SH-SY5Y (cell line): ENCODE measurements around the gene OR8K3.

Experiments used
- GATA2 ChIP-seq: IDR thresholded peaks from 2 replicates; pipeline ENCODE4 v1.6.1; 2011; ENCODE audit warnings: mild to moderate bottlenecking, low read depth, low read length
- GATA3 ChIP-seq: IDR thresholded peaks from 2 replicates; pipeline ENCODE4 v1.6.1; 2011; ENCODE audit warnings: low read depth, mild to moderate bottlenecking, low read length, moderate library complexity

DNA sequence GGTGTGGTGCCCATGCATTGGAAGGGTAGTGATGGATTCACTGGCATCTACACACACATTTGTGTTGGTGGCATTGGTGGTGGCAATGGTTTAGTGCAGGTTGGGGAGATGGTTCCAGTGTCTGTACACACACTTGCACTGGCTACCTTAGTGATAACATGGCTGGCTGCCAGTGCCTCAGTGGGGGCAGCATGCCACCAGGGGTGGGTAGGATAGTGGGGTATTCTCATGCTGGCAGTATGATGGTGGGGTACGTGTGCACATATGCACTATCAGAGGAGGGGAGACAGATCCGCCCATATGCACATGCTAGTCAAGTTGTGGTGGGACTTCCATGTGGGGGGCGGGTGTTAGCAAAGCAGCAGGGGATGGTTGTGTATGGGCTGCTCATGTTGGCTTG, 7.1 kb upstream of the OR8K3 start:
- TF ChIP-seq GATA2 (no peak), GATA3 (no peak)
